ENCODE measurements around the gene TMEM100.

Gene TMEM100

DNA sequence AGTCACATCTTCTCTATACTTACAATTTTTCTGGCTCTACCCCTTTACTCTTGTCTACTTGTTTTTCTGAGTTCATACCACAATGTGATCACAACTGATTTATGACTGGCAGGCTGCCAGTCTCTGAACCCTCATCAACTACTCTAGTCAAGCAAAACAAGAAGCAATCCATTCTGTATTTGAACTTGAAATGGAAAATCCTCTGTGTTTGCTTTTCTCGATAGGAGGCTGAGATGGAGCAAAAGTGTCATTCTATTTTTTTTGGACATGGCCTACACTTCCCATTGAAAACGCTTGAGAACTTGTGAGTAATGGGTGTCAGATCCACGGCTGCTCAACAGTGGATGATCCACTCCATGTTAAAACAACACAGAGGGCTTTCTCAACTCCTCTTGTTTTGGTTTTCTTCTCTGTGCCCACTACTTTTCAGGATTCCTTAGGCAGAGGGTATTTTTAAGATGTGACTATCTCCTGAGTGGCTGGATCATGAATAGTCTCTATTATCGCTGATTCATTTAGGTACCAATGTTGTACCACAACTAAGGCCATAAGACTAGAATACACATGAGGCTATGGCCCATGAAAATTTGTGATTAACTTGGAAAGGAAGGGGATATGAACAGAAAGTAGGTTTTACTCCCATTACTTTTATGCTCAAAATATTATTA, 11.7 kb downstream of the TMEM100 start:
- Mint-ChIP-seq H3K4me3 (no peak overlapping the region), H3K27ac (no peak overlapping the region), H3K4me1 (no peaks in the 10 kb centered on the region), H3K9me3 (no peaks in the 10 kb centered on the region), H3K36me3 (ENCODE audit: low read depth) (no peaks in the 10 kb centered on the region), H3K27me3 (peaks cover 5% of the 10 kb centered on the region)
- ATAC-seq, result no peak
- DNase-seq, result no peak

DNA sequence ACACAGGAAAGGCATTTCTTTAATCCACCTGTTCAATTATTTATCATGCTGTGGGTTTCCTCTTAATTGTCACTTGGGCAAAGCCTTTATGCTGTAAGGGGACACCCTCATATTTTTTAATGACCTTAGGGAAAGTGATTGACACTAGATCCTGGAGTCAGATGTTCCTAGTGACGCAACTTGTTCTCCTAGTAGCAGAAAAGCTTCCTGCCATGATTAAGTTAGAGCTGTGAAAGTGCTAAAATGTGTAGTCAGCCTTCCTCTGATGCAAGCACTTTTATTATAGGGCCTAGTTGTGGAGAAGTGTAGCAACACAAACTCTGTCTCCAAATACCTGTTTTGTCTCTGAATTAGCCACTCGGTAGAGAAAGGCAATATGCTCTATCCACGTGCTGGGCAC, 12.3 kb downstream of the TMEM100 start:
- H3K27ac Mint-ChIP-seq, result no peak overlapping the region
- H3K9me3 Mint-ChIP-seq, result no peaks in the 10 kb centered on the region

DNA sequence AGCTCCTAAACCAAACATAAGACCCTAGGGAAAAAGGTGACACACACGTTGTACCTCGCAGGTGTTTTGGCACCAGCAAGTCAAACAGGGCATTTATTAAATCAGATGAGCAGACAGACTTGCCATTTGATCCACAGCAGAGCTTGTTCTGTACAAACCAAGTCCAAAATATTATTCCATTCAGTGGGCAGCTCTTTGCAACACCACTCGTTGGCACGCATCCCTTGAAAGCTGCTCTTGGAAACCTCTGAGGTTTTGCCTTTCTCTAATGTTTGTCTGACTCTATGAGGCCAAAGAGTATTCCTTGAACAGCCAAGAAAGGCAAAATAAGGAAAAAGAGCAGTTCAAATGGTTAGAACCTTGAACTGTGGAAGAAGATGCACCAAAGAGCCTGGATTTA, 12.7 kb downstream of the TMEM100 start:
- H3K9me3 Mint-ChIP-seq, result no peaks in the 10 kb centered on the region
- DNase-seq (no peak), ATAC-seq (no peak)
- H3K27ac Mint-ChIP-seq, result no peak overlapping the region
- H3K27me3 Mint-ChIP-seq, result peaks cover 8% of the 10 kb centered on the region
- no peak overlapping the region for H3K4me3 Mint-ChIP-seq
- H3K36me3 Mint-ChIP-seq (ENCODE audit: low read depth), result no peaks in the 10 kb centered on the region
- H3K4me1 Mint-ChIP-seq, result no peaks in the 10 kb centered on the region

More for the DNA sequence above, 12.3 kb downstream of the TMEM100 start:
- Mint-ChIP-seq H3K27me3 (peaks cover 8% of the 10 kb centered on the region), H3K36me3 (ENCODE audit: low read depth) (no peaks in the 10 kb centered on the region), H3K4me3 (no peak overlapping the region), H3K4me1 (no peaks in the 10 kb centered on the region)
- no peak for DNase-seq
- ATAC-seq, result no peak

DNA sequence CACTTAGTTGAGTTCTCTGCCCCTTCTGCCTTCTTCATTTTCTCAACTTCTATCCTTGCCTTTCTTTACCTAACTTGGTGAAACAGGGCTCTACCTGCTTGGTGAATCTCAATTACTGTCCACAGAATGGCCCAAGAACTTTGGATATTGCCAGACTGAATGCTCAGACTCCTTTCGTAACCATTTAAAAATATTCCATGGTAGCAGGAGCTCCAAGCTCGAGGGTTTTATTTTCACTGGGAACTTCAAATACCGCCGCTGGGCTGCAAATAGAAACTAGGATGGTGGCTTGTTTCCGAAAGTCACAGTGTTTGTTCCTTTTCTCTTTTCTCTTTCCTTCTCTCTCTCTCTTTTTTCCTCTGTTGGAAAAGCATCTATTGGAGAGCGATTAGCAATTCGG, 13.2 kb downstream of the TMEM100 start:
- no peak for DNase-seq
- Mint-ChIP-seq H3K4me3 (no peak overlapping the region), H3K36me3 (ENCODE audit: low read depth) (no peaks in the 10 kb centered on the region), H3K9me3 (no peaks in the 10 kb centered on the region), H3K27ac (no peak overlapping the region), H3K27me3 (peaks cover 8% of the 10 kb centered on the region), H3K4me1 (no peaks in the 10 kb centered on the region)
- ATAC-seq, result no peak

DNA sequence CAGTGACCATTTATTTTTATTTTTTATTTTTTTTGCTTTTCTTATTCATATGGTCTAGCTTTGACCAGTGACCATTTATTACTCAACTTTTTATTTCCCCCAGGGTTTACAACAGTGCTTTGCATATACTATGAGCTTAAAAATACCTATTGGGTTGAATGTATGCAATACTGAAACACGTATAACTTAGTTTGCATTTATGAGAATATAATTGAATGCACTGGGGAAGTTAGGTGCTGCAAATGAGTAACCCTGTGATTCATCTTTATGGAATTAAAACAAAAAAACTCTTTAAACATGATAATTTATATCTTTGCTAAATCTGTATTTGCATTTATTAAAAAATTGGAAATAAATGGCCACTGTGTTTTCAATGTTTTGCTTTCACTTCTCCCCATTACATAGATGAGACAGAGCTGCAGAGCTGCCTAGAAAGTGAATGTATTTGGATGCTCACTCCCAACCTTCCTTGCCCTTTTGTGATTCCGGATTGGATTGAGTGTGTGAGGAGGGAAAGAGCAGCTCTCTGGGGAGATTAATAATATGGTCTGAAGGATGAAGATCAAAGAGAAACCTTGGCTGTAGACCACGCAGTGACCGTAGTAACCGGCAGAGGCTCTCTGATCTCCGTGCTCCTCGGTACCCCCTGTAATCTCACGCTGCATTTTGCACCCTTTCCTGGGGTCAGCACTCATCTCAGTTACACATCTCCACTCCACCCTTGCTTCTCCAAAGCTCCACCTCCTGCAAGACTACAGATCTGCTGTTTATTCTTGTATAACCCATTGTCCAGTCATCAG, 14.3 kb downstream of the TMEM100 start:
- no peak overlapping the region for H3K4me3 Mint-ChIP-seq
- no peaks in the 10 kb centered on the region for H3K9me3 Mint-ChIP-seq
- DNase-seq (no peak), ATAC-seq (no peak)
- H3K27ac Mint-ChIP-seq, result no peak overlapping the region
- H3K36me3 Mint-ChIP-seq (ENCODE audit: low read depth), result no peaks in the 10 kb centered on the region
- peaks cover 11% of the 10 kb centered on the region for H3K27me3 Mint-ChIP-seq
- no peaks in the 10 kb centered on the region for H3K4me1 Mint-ChIP-seq

DNA sequence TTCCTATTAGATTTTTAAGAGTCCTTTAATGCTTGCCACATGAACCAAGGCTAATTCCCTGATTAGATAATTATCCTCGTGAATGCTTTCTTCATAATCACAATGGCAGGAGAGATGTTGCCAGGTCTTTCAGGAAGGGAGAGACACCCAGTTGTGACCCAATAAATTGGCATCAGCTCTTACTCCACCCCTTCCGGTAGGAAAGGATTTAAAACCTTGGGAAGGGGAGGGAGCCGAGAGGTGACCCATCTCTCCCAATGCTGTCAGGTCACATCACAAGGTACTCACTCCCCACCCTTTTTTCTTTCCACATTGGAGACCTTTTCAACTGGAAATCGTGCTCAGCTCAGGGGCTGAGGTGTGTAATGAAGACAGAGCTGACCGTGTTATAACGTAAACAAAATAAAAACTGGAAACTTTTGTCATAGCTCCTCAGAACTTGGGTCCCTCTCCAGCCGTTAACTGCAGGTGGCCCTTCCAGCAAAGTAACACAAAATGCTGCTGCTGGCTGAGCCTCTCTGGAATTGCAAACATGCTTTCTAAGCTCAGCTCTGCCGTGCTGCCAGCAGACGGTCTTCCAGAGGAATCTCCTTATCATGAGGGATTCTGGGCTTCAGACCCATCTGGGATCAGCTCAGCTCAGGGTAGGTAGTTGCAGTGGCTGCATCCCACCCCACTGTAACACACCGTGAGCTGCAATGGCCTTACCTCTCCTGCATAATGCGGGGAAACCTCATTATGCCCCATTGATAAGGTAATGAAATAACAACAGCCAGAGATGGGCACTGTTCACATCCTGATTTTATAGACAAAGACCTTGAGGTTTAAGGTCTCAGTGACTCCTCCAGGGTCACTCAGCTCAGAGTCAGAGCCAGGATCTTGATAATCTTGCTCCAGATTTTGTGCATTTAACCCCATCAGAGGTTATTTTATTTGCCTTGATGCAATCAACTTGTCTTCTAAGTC, 15.6 kb downstream of the TMEM100 start:
- peaks cover 14% of the 10 kb centered on the region for H3K27me3 Mint-ChIP-seq
- H3K4me1 Mint-ChIP-seq, result no peaks in the 10 kb centered on the region
- H3K27ac Mint-ChIP-seq, result no peak overlapping the region
- no peaks in the 10 kb centered on the region for H3K36me3 Mint-ChIP-seq (ENCODE audit: low read depth)
- H3K4me3 Mint-ChIP-seq, result no peak overlapping the region
- DNase-seq (no peak), ATAC-seq (no peak)
- H3K9me3 Mint-ChIP-seq, result no peaks in the 10 kb centered on the region

DNA sequence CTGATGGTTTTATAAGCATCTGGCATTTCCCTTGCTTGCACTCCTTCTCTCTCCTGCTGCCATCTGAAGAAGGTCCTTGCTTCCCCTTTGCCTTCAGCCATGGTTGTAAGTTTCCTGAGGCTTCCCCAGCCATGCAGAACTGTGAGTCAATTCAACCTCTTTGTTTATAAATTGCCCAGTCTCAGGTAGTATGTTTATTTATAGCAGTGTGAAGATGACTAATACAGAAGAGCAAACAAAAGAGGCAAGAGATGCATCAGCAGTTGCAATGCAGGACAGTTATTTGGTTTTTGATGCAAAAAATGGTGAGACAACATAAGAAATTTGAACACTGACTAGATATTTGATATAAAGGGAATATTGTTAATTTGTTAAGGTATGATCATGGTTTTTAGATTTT, 16.8 kb downstream of the TMEM100 start:
- Mint-ChIP-seq H3K36me3 (ENCODE audit: low read depth) (no peaks in the 10 kb centered on the region), H3K4me1 (no peaks in the 10 kb centered on the region), H3K9me3 (peaks cover 5% of the 10 kb centered on the region), H3K27me3 (peaks cover 22% of the 10 kb centered on the region), H3K27ac (no peak overlapping the region), H3K4me3 (no peak overlapping the region)
- ATAC-seq, result no peak
- no peak for DNase-seq

DNA sequence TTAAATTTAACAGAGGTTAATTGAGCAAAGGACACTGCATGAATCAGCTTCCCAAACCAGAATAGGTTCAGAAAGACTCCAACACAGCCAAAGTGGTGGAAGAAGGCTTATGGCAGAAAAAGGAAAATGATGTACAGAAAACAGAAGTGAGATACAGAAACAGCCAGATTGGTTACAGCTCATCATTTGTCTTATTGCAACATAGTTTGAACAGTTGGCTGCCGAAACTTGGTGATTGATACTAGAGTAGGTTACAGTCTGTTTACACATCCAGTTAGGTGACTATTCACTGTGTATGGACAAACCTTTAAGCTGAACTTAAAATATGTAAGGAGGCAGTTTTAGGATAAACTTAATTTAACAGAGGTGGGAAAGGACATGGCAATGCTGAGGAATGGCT, 18.3 kb downstream of the TMEM100 start:
- ATAC-seq (no peak), DNase-seq (no peak)
- no peak overlapping the region for H3K27ac Mint-ChIP-seq
- H3K36me3 Mint-ChIP-seq (ENCODE audit: low read depth), result no peaks in the 10 kb centered on the region
- H3K27me3 Mint-ChIP-seq, result peaks cover 24% of the 10 kb centered on the region
- no peak overlapping the region for H3K4me3 Mint-ChIP-seq
- H3K4me1 Mint-ChIP-seq, result no peaks in the 10 kb centered on the region
- H3K9me3 Mint-ChIP-seq, result peaks cover 10% of the 10 kb centered on the region

DNA sequence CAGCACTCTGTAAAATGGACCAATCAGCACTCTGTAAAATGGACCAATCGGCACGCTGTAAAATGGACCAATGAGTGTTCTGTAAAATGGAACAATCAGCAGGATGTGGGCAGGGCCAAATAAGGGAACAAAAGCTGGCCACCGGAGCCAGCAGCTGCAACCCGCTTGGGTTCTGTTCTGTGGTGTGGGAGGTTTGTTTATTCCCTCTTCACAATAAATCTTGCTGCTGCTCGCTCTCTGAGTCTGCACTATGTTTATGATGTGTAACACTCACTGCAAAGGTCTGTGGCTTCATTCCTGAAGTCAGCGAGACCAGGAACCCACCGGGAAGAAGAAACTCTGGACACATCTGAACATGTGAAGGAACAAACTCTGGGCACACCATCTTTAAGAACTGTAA, 20.5 kb downstream of the TMEM100 start:
- H3K27me3 Mint-ChIP-seq, result peaks cover 39% of the 10 kb centered on the region
- ATAC-seq (no peak), DNase-seq (no peak)
- no peak overlapping the region for H3K4me3 Mint-ChIP-seq
- H3K9me3 Mint-ChIP-seq, result peaks cover 10% of the 10 kb centered on the region
- no peak overlapping the region for H3K27ac Mint-ChIP-seq
- no peaks in the 10 kb centered on the region for H3K4me1 Mint-ChIP-seq
- H3K36me3 Mint-ChIP-seq (ENCODE audit: low read depth), result no peaks in the 10 kb centered on the region

DNA sequence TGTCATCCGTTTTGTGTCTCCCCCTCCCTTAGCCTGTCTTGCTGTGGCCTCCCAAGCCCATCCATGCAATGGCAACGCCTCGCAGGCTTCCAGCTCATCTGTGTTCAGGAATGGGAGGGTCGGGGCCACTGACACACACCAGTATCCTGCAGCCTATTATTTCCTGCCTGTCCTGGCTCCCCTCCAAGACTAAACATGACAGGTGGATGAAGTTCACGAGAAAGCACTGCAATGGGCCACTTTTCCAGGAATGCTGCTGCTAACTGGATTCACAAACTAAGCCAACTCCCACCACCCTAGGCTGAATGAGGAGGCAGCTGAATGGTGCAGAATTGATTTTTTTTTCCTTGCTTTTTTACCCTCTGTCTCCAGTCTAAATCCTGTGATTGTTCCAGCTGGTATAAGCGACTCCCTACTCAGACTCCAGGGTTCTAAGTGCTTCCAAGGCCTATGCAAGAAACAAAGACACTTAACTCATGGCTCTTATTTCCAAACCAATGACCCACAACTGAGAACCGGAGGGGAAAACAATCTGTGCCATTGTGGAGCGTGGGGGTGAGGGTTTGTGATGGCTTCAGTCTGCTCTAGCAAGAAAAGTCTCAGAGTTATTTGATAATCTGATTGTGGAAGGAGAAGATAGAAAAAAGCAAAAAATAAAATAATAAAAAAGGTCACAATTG, 23.3 kb downstream of the TMEM100 start:
- no peak overlapping the region for H3K4me3 Mint-ChIP-seq
- ATAC-seq (no peak), DNase-seq (no peak)
- peaks cover 10% of the 10 kb centered on the region for H3K9me3 Mint-ChIP-seq
- H3K27ac Mint-ChIP-seq, result no peak overlapping the region
- H3K4me1 Mint-ChIP-seq, result no peaks in the 10 kb centered on the region
- no peaks in the 10 kb centered on the region for H3K36me3 Mint-ChIP-seq (ENCODE audit: low read depth)
- peaks cover 33% of the 10 kb centered on the region for H3K27me3 Mint-ChIP-seq

DNA sequence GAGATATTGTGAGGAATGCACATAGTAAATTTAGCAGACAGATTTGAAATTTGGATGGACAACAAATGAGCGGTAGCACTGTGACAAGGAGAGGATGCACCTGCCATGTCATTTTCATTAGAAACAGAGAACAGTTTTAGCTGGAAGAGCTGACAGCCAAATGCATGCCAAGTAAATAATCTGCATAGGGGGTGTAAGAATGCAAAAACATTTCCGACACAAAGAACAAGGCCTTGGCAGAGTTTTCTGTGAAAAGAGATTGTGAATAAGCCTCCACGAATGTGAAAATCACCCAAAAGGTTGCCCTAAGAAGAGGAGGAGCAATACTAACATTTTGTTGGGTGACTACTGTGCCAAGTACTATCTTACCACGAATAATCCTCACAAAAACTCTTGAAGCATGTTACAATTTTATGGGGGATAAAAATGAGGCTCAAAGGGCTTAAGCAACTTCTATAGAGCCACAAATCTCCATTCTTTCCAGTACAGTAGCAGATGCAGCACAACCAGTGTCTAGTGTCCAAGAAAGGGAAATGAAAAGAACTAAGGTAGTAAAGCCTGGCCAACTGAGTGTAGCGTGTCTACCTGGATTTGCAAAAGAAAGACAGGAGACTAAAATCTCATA, 28.3 kb downstream of the TMEM100 start:
- peaks cover 20% of the 10 kb centered on the region for H3K27me3 Mint-ChIP-seq
- no peak overlapping the region for H3K27ac Mint-ChIP-seq
- ATAC-seq (no peak), DNase-seq (no peak)
- no peaks in the 10 kb centered on the region for H3K4me1 Mint-ChIP-seq
- H3K36me3 Mint-ChIP-seq (ENCODE audit: low read depth), result no peaks in the 10 kb centered on the region
- no peaks in the 10 kb centered on the region for H3K9me3 Mint-ChIP-seq
- H3K4me3 Mint-ChIP-seq, result no peak overlapping the region

DNA sequence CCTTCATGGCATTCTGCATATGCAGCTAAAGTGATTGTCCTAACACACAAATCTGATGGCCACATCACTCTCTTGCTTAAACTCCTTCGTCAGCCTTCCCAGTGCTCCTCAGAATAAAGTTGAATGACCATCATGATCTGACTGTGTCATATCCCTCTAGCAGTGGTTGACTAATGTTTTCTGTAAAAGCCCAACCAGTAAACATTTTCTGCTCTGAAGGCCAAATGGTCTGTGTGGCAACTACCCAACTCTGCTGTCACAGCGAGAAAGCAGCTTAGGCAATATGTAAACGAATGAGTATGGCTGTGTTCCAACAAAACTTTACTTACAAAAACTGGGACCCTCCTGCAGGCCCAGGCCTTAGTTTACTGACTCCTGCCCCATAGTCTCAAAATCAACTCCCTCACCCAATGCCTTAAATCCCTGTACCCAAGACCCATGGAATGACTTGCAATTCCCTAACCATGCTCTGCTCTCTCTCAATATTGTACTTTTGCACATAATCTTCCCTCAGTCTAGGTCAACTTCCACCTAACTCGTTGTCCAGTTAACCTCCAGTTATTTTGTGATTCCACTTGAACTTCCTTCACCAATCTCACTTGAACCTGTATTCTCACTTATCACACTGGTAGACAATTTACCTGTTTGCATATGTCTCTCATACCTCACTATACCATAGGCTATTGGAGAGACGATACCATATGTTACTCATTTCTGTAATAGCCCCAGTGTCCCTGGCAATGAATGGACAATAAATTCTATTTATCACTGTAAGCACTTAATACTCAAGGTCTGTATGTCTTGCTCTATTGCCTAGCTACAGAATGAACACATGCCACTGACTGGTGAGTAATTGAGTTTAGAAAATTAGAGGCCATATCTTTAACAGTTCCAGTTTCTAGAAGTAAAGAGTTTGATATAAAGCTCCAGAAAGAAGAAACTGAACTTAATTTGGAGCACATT, 29.1 kb downstream of the TMEM100 start:
- no peak overlapping the region for H3K4me3 Mint-ChIP-seq
- H3K27me3 Mint-ChIP-seq, result peaks cover 17% of the 10 kb centered on the region
- no peaks in the 10 kb centered on the region for H3K4me1 Mint-ChIP-seq
- no peaks in the 10 kb centered on the region for H3K36me3 Mint-ChIP-seq (ENCODE audit: low read depth)
- ATAC-seq, result no peak
- H3K9me3 Mint-ChIP-seq, result no peaks in the 10 kb centered on the region
- DNase-seq, result no peak
- H3K27ac Mint-ChIP-seq, result no peak overlapping the region

DNA sequence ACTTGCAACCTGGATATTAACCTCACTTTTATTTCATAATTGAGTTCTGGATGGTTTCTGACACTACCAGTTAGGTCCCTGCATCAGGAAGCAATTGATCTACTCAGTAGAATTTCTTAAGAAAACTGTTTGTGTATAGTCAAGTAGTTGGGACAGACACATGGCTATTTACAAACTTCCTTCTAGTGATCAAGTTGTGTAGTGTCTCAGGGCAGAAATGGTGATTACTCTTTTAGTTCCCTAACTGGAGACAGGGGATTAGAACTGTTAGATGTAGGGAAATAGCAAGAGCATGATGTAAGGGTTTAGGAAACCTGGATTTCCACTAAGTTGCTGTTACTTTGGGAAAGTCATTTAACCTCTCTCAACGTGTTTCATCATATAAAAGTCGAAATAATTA, 30.4 kb downstream of the TMEM100 start:
- DNase-seq (no peak), ATAC-seq (no peak)
- H3K27ac Mint-ChIP-seq, result no peak overlapping the region
- H3K9me3 Mint-ChIP-seq, result no peaks in the 10 kb centered on the region
- H3K27me3 Mint-ChIP-seq, result peaks cover 9% of the 10 kb centered on the region
- no peak overlapping the region for H3K4me3 Mint-ChIP-seq
- no peaks in the 10 kb centered on the region for H3K36me3 Mint-ChIP-seq (ENCODE audit: low read depth)
- no peaks in the 10 kb centered on the region for H3K4me1 Mint-ChIP-seq
